Fibroblast of pulmonary artery (primary cell): ENCODE results near the gene FOXG1.

Experiments used
- DNase-seq: peaks from one replicate; pipeline ENCODE4 v3.0.0-alpha.2; 2010; ENCODE audit warnings: low read depth
- H3K4me3 ChIP-seq: replicated peaks from 2 replicates; pipeline ENCODE4 v1.5.1; 2011; ENCODE audit warnings: low read depth, mild to moderate bottlenecking, control low read depth, low read length, moderate library complexity
- CTCF ChIP-seq: IDR thresholded peaks from 2 replicates; pipeline ENCODE4 v1.5.1; 2011; ENCODE audit warnings: mild to moderate bottlenecking, control low read depth, low read length, inconsistent platforms; ENCODE audit errors: missing control alignments

The FOXG1 gene

DNA sequence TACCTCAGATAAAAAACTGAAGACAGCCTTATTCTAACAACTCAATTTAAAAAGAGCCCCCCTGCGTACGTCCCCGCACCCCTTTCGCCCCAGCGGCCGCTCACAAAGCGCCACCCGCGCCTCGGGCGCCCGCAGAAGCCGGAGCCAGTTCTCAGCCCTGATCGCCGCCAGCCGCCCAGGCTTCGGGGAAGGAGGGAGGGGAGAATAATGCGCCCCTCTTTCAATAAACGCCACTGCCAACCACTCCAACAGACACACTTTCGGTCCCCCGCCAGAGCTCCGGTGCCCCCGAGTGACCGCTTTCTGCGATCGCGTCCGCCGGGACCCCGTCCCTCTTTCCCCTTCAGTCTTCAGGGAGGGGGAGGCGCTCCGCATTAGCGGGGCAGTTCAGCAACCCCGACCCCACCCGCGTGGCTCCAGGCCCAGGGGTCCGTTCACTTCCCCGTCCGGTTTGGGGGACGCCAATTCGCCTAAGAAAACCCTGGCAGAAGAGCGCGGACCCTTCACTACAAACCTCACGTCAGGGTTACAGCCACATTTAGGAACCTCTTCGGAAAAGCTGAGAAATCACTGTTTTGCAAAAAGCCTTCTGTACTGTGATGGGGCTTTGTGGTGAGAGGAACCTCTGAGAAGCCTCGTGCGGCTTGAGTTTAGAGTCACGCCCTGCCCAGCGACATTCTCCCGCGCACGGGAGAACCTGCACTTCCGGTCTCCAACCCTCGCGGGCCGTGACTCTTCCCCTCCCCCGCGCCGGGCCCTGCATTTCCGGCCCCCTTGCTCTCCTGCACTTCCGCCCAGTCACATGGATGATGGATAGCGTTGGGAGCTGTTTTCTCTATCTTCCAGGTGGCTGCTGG is 18.7 kb downstream of the FOXG1 start:
- no peak for TF ChIP-seq CTCF
- no peak for DNase-seq
- peak overlapping the region; percentile 46 for H3K4me3 ChIP-seq

DNA sequence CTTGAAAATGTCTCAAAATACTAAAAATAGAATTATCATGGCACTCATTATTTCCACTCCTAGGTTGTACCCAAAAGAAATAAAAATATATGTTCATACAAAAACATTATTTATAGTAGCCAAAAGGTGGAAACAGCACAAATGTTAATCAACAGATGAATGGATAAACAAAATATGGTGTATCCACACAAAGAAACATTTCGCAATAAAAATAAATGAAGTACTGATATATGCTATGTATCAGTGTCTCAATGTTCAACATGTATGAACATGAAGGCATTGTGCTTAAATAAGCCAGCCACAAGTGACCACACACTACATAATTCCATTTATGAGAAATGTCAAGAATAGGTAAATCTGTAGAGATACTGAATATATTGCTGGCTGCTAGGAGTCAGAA is 40.9 kb downstream of the FOXG1 start:
- no peak overlapping the region for H3K4me3 ChIP-seq
- DNase-seq, result no peak
- TF ChIP-seq CTCF, result no peak

DNA sequence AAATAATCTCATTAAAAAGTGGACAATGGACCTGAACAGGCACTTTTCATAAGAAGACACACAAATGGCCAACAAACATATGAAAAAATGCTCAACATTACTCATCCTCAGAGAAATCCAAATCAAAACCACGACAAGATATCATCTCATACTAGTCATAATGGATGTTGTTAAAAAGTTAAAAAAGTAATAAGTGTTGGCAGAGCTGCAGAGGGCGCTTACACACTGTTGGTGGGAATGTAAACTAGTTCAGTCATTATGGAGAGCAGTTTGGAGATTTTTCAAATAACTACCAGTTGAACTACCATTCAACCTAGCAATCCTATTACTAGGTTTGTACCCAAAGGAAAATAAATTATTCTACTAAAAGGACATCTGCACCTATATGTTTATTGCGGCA is 47.2 kb downstream of the FOXG1 start:
- no peak overlapping the region for H3K4me3 ChIP-seq
- TF ChIP-seq CTCF, result no peak
- peak; percentile 3 for DNase-seq
